HepG2 (cell line): Measurements from ENCODE around the gene DCDC2C. TPM values are rescaled to one million over a fixed set of nuclear protein-coding genes. Genes with fewer than 3 reads are reported as not detected.

ENCODE experiments used
- ARID4A ChIP-seq: sonication (generic); formaldehyde crosslinking; IDR thresholded peaks from 2 replicates; pipeline ENCODE4 v1.5.0; 2020; ENCODE audit warnings: mild to moderate bottlenecking, missing genetic modification reagents, borderline replicate concordance
- ATF4 ChIP-seq, 2 experiments: fragments of 450-650 bp in 1 of 2; sonication (generic) in 1 of 2; formaldehyde crosslinking; IDR thresholded peaks; 2 replicates each; pipeline versions ENCODE4 v1.5.0 to v1.8.0; 2020 to 2022; ENCODE audit warnings: mild to moderate bottlenecking in 1 of 2, missing genetic modification reagents in 1 of 2
- CBX5 ChIP-seq: sonication (generic); formaldehyde crosslinking; IDR thresholded peaks from 2 replicates; pipeline ENCODE4 v1.4.0; 2020; ENCODE audit warnings: missing genetic modification reagents, borderline replicate concordance
- FOXC1 ChIP-seq: sonication (generic); formaldehyde crosslinking; IDR thresholded peaks from 2 replicates; pipeline ENCODE4 v1.8.0; 2022; ENCODE audit warnings: mild to moderate bottlenecking, missing genetic modification reagents, borderline replicate concordance
- POLR2G ChIP-seq: fragments of 200-400 bp; formaldehyde crosslinking; IDR thresholded peaks from 2 replicates; pipeline ENCODE4 v1.6.1; 2018; ENCODE audit warnings: mild to moderate bottlenecking, low read depth, low read length, moderate library complexity
- THAP11 ChIP-seq: IDR thresholded peaks from 2 replicates; pipeline ENCODE4 v1.6.1; 2016; ENCODE audit warnings: missing biosample characterization, missing genetic modification reagents
- ZC3H4 ChIP-seq: sonication (generic); formaldehyde crosslinking; IDR thresholded peaks from 2 replicates; pipeline ENCODE4 v1.4.0; 2020; ENCODE audit warnings: missing genetic modification reagents, borderline replicate concordance
- ZFP90 ChIP-seq: sonication (generic); formaldehyde crosslinking; IDR thresholded peaks from 2 replicates; pipeline ENCODE4 v1.8.0; 2022; ENCODE audit warnings: missing genetic modification reagents, mild to moderate bottlenecking, inconsistent platforms, borderline replicate concordance
- ZNF251 ChIP-seq: sonication (generic); formaldehyde crosslinking; IDR thresholded peaks from 2 replicates; pipeline ENCODE4 v1.9.0; 2021; ENCODE audit warnings: mild to moderate bottlenecking, missing genetic modification reagents
- ZNF670 ChIP-seq: sonication (generic); formaldehyde crosslinking; IDR thresholded peaks from 2 replicates; pipeline ENCODE4 v1.8.0; 2022; ENCODE audit warnings: mild to moderate bottlenecking, missing genetic modification reagents, borderline replicate concordance
- polyA plus RNA-seq, 8 experiments: library from polyadenylated mRNA; depleted of rRNA in 3 of 8; stranded (reverse) in 7 of 8; unstranded in 1 of 8; fragments of >200 nt; fragmentation: Illumina TruSeq in 4 of 8; extraction: Trizol in 4 of 8; gene quantifications; 2 replicates each; pipeline versions ENCODE4 v1.2.1 to v1.2.3, GENCODE V29; 2011 to 2016; ENCODE audit warnings: low read depth in 4 of 8, missing spikeins in 1 of 8, mixed read lengths in 1 of 8; ENCODE audit not compliant: insufficient read depth in 1 of 8
- total RNA-seq, 5 experiments: library from RNA; depleted of rRNA; stranded (reverse); fragments of >200 nt; fragmentation: Illumina TruSeq; extraction: Trizol; gene quantifications; 2 replicates each; pipeline ENCODE4 v1.2.3, GENCODE V29; 2016; ENCODE audit warnings: low read depth in 1 of 5
- TF ChIP-seq, protein P1 (sequence below): sonication (generic); formaldehyde crosslinking; IDR thresholded peaks from 2 replicates; pipeline ENCODE4 v1.8.1; 2023; ENCODE audit warnings: missing genetic modification reagents, inconsistent platforms, borderline replicate concordance
- TF ChIP-seq, protein P2 (sequence below): sonication (generic); formaldehyde crosslinking; IDR thresholded peaks from 2 replicates; pipeline ENCODE4 v1.4.0; 2020; ENCODE audit warnings: missing genetic modification reagents

The DCDC2C gene
- total and polyA plus RNA-seq, 2 of the 13 experiments (the other 11 are each of a cell fraction or from before 2014, with no cell fraction given) = not detected

DNA sequence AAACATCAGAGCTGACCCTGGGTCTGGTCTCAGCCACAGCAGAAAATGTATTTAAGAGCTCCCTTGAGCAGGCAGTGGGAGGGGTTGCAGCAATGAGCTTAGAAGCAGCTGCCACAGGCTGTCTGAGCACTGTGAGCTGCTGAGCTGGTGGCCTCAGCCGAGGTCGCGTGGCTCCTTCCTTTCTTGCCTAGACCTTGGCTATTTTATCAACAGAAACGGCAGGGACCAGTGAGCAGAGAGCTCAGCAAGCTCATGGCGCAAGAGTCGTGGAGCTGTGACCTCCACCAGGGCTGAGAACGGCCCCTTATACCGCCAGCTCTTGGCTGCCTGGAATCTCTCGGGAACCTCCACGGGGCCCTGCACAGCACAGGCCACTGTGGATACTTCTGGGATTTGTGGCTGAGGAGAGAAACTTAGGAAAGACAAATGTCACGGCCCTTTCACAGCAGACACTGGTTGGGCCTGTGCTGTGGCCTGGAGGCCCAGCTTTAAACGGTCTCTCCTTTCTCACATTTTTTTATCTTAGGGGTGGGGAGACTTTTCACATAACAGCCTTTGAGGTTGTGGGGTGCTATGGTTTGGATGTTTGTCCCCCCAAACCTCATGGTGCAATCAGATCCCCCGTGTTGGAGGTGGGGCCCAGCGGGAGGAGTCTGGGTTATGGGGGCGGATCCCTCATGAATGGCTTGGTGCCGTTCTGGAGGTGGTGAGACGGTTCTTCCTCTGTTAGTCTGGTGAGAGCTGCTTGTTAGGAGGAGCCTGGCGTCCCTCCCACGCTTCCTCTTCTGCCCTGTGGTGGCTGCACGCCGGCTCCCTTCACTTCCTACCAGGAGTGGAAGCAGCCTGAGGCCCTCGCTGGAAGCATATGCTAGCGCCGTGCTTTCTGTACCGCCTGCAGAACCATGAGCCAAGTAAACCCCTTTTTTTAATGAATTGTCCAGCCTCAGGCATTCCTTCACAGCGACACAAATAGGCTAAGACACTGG lies 43.6 kb upstream of the DCDC2C start (continued):
- no peak; the same call in 1 of the 2 replicates for TF ChIP-seq ZC3H4 (CRISPR knock-in tag)
- TF ChIP-seq ZNF670 (CRISPR knock-in tag) = no peak
- 0 out of 2 replicates have a peak, but pooled peaks have one; percentile 18 for TF ChIP-seq THAP11
- 0 out of 2 replicates have a peak, but pooled peaks have one; percentile 56 for TF ChIP-seq CBX5 (CRISPR knock-in tag)
- 0 out of 2 replicates have a peak, but pooled peaks have one; percentile 31 for TF ChIP-seq ZNF251
- TF ChIP-seq POLR2G = peak; percentile 42; the same call in 1 of the 2 replicates
- TF ChIP-seq, protein P1, sequence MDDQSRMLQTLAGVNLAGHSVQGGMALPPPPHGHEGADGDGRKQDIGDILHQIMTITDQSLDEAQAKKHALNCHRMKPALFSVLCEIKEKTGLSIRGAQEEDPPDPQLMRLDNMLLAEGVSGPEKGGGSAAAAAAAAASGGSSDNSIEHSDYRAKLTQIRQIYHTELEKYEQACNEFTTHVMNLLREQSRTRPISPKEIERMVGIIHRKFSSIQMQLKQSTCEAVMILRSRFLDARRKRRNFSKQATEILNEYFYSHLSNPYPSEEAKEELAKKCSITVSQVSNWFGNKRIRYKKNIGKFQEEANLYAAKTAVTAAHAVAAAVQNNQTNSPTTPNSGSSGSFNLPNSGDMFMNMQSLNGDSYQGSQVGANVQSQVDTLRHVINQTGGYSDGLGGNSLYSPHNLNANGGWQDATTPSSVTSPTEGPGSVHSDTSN (CRISPR knock-in tag) = no peak
- TF ChIP-seq ARID4A (CRISPR knock-in tag) = peak; percentile 37; the same call in 1 of the 2 replicates
- peak; percentile 77 for TF ChIP-seq FOXC1
- no peak for TF ChIP-seq ATF4 (CRISPR knock-in tag; IDR thresholded peaks at IDR 0.05)
- TF ChIP-seq, protein P2, sequence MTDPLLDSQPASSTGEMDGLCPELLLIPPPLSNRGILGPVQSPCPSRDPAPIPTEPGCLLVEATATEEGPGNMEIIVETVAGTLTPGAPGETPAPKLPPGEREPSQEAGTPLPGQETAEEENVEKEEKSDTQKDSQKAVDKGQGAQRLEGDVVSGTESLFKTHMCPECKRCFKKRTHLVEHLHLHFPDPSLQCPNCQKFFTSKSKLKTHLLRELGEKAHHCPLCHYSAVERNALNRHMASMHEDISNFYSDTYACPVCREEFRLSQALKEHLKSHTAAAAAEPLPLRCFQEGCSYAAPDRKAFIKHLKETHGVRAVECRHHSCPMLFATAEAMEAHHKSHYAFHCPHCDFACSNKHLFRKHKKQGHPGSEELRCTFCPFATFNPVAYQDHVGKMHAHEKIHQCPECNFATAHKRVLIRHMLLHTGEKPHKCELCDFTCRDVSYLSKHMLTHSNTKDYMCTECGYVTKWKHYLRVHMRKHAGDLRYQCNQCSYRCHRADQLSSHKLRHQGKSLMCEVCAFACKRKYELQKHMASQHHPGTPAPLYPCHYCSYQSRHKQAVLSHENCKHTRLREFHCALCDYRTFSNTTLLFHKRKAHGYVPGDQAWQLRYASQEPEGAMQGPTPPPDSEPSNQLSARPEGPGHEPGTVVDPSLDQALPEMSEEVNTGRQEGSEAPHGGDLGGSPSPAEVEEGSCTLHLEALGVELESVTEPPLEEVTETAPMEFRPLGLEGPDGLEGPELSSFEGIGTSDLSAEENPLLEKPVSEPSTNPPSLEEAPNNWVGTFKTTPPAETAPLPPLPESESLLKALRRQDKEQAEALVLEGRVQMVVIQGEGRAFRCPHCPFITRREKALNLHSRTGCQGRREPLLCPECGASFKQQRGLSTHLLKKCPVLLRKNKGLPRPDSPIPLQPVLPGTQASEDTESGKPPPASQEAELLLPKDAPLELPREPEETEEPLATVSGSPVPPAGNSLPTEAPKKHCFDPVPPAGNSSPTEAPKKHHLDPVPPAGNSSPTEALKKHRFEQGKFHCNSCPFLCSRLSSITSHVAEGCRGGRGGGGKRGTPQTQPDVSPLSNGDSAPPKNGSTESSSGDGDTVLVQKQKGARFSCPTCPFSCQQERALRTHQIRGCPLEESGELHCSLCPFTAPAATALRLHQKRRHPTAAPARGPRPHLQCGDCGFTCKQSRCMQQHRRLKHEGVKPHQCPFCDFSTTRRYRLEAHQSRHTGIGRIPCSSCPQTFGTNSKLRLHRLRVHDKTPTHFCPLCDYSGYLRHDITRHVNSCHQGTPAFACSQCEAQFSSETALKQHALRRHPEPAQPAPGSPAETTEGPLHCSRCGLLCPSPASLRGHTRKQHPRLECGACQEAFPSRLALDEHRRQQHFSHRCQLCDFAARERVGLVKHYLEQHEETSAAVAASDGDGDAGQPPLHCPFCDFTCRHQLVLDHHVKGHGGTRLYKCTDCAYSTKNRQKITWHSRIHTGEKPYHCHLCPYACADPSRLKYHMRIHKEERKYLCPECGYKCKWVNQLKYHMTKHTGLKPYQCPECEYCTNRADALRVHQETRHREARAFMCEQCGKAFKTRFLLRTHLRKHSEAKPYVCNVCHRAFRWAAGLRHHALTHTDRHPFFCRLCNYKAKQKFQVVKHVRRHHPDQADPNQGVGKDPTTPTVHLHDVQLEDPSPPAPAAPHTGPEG (CRISPR knock-in tag) = 0 out of 2 replicates have a peak, but pooled peaks have one; percentile 57
- TF ChIP-seq ZFP90 (CRISPR knock-in tag) = peak; percentile 68
